Mucosa of descending colon (tissue), 3 donors: ENCODE results near the gene GMDS. TPM values are rescaled to one million over a fixed set of nuclear protein-coding genes. Genes with fewer than 3 reads are reported as not detected.

Experiments
- ATAC-seq: fragments of 200-7000 bp; cut with Tn5 transposase; one replicate; pipeline ENCODE4 v1.9.1; 2020; ENCODE audit warnings: mild to moderate bottlenecking, moderate library complexity
- DNase-seq, 3 donors: peaks; one replicate each; pipeline ENCODE4 v3.0.0-alpha.2; 2020
- H3K36me3 ChIP-seq: fragments of 200-600 bp; one replicate; pipeline ENCODE4 v1.8.0; 2021; ENCODE audit warnings: low read depth, mild to moderate bottlenecking
- H3K4me1 ChIP-seq: fragments of 200-600 bp; one replicate; pipeline ENCODE4 v1.8.0; 2021; ENCODE audit warnings: low read depth, mild to moderate bottlenecking
- H3K4me3 ChIP-seq: fragments of 200-600 bp; one replicate; pipeline ENCODE4 v1.8.0; 2021; ENCODE audit warnings: mild to moderate bottlenecking
- H3K9me3 ChIP-seq: fragments of 200-600 bp; one replicate; pipeline ENCODE4 v1.8.0; 2021; ENCODE audit warnings: mild to moderate bottlenecking
- intact Hi-C, 2 donors: fragments of 100-400 bp; cut with DNase I in 1 of 2; cut with micrococcal nuclease in 1 of 2; formaldehyde crosslinking; loops; one replicate each; pipeline versions ENCODE4 v1.11.0 to v1.11.1; 2022; cut with DNase I, micrococcal nuclease
- total RNA-seq, 3 donors: library from RNA; stranded (reverse); fragmentation: NEBNext Ultra II Directional in 2 of 3; extraction: Animal tissue kit (Norgen Biotek cat#: 25700) in 2 of 3; gene quantifications; one replicate each; pipeline versions ENCODE4 v1.2.1 to v1.2.4, GENCODE V29; 2021 to 2023
- TF ChIP-seq, protein P1 (sequence below): fragments of 200-600 bp; IDR thresholded peaks from one replicate; pipeline ENCODE4 v1.8.0; 2022; ENCODE audit warnings: antibody characterized with exemption, mild to moderate bottlenecking
- donor health status: DM: no; HTN: no; CAD: no; lungs with moderate emphysema.
- donor health status: DM: no; HTN: no; CAD: no.
- donor health status: DM: no; HTN: yes; CAD: no.

GMDS gene
- total RNA-seq, 3 donors from 2014 or later = 68.0 to 228 (median 135) TPM

DNA sequence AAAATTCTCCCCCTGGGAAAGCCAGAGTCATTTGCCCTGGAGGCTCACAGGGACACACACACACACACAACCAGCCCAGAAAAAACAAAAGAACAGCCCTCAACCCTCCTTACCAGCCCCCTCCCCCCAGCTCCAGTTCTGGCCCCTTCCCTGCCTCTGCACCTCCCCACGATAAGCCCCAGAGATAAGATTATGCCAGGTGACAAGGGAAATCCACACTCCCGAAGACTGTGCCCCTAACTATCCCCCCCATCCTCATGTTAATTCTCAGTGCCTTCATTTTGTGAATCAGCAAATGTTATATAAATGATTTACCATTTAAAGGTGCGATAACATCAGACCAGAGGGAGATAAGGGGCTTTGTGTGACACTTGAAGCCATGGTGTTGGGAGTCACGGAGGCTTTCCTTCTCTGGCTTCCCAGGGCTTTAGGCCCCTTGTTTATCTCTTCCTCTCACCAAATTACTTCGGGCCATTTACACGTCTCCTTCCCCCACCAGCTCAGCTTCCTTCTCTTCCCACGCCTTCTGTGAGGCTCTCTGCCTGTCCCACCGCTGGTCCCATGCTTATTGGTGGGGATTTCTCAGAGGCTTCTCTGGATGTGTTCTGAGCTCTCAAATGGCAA lies 648.2 kb downstream of the GMDS start:
- TF ChIP-seq, protein P1, sequence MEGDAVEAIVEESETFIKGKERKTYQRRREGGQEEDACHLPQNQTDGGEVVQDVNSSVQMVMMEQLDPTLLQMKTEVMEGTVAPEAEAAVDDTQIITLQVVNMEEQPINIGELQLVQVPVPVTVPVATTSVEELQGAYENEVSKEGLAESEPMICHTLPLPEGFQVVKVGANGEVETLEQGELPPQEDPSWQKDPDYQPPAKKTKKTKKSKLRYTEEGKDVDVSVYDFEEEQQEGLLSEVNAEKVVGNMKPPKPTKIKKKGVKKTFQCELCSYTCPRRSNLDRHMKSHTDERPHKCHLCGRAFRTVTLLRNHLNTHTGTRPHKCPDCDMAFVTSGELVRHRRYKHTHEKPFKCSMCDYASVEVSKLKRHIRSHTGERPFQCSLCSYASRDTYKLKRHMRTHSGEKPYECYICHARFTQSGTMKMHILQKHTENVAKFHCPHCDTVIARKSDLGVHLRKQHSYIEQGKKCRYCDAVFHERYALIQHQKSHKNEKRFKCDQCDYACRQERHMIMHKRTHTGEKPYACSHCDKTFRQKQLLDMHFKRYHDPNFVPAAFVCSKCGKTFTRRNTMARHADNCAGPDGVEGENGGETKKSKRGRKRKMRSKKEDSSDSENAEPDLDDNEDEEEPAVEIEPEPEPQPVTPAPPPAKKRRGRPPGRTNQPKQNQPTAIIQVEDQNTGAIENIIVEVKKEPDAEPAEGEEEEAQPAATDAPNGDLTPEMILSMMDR = no peak
- intact Hi-C loops = loop anchor here (10.0 kb wide), 2 partner anchors 1038 to 1158 kb away; partner anchors contain the start of gene MYLK4 (in 1 of the 2)
- H3K4me1 ChIP-seq = peaks cover 5% of the 10 kb centered on the region
- H3K4me3 ChIP-seq = no peak overlapping the region
- no peak for ATAC-seq
- H3K9me3 ChIP-seq = no peaks in the 10 kb centered on the region
- DNase-seq = no peak
- no peaks in the 10 kb centered on the region for H3K36me3 ChIP-seq

DNA sequence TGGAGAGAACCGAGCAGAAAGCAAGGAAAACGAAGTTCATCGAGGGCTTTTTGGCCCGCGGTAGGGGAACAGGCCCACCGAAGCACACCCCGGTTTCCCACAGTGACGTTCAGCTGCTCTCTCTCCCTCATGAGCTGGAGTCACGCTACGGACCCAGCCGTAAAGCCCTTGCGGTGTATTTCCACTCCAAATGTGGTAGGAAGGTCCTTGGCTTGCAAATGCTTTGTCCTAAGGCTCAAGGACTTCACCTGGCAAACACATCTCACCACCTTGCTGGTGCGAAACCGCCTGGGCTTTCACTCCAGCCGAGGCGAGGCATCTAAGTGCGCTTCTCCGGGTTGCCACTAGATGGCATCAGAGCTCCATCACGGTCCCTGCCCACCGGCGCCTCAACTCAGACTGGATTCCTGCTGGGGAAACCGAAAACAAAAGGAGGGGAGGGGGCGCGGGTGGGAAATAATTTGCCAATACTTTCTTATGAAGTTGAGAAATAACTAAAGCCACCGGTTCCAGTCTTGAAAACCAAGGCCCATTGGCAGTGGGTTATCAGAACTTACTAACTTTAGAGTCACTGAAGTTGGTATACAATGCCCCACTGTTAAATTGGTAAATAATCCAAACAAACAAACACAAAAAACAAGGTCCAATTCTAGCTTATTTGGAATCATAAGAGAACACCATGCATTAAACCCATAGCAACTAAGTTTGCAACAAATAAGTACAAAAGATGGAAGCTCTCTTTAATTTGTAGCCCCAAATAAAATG lies 649.1 kb downstream of the GMDS start:
- Histone ChIP-seq H3K36me3 (no peaks in the 10 kb centered on the region), H3K4me3 (no peak overlapping the region), H3K4me1 (peaks cover 5% of the 10 kb centered on the region), H3K9me3 (no peaks in the 10 kb centered on the region)
- DNase-seq (peak in 2 of 3 donors; percentile 58 to 71), ATAC-seq (peak; percentile 87)
- intact Hi-C loops = loop anchor here (10.0 kb wide), 2 partner anchors 1039 to 1159 kb away; partner anchors contain the start of gene MYLK4 (in 1 of the 2)
- TF ChIP-seq, protein P1 = peak; percentile 85

DNA sequence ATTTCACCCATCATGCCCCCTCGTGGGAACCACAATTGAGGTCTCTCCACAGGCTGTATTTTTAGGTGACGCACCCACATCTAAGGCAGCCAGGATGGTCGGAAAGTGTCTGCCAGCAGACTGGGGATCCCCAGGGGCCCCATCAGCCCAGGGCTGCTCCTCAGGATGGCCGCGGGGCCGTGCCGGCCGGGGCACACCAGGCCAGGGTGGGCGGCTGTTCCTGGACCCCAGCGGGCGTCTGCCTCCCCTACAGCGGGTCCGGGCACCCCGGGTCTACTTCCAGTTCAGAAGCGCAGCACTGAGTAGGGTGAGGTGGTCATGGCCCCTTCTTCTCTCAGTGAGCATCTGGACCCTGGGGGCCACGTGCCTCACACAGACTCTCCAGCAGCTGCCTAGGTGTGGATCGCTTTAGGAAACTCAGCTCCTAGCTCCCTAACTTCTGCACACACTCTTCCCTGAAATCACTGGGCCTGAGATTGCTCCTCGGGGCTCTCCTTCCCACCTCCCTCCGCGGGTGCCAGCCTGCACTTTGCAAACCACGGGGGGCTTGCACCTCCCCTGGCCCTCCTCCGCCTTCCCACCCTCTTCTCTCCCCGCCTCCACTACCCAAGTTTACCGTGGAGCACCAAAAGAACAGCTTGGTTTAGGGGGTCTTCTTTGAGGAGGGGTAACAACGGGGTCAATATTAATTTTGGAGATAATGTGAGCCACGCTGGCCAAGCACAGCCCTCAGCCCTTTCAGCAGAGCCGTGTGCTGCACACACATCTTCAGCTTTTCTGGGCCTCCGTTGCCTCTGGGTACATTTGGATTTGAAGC lies 649.9 kb downstream of the GMDS start:
- H3K4me3 ChIP-seq = no peak overlapping the region
- TF ChIP-seq, protein P1 = no peak
- H3K36me3 ChIP-seq = no peaks in the 10 kb centered on the region
- intact Hi-C loops = loop anchor here (10.0 kb wide), 2 partner anchors 1039 to 1159 kb away; partner anchors contain the start of gene MYLK4 (in 1 of the 2)
- DNase-seq (no peak), ATAC-seq (no peak)
- H3K9me3 ChIP-seq = no peaks in the 10 kb centered on the region
- peaks cover 5% of the 10 kb centered on the region for H3K4me1 ChIP-seq

DNA sequence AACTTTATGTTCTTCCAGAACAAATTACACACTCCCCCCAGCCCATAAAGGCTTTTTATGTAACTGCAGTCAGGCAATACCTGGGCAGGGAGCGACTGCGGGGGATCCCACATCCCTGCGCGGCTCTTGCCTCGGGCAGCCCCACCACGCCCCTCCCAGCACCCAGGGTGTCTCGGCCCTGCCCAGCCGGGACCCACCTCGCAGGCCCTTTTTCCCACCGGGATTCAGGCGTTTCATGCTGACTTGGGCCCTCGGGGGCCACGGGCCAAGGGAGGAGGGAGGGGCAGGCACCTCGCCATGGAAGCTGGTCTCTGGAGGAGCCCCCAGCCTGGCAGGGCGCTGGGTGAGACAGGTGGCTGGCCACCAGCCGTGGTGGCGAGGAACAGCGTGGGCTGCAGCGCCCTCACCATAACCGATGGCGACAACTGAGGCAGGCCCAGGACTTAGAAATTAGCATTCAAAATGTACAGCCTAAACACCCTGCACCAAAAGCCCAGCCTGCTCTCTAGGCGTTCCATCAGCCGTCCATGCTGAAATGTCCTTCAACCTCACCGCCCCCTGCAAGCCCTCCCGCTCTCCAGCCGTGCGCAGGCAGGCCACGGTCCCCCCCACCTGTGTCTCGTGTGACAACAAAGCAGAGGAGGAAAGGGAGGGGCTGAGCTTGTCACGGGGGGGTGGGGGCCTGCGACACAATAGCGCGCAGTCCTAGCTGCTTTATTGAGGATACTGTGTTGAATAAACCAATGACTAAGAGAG lies 650.8 kb downstream of the GMDS start:
- ATAC-seq = peak; percentile 29
- peaks cover 5% of the 10 kb centered on the region for H3K4me1 ChIP-seq
- TF ChIP-seq, protein P1 = no peak
- no peak for DNase-seq
- H3K4me3 ChIP-seq = no peak overlapping the region
- no peaks in the 10 kb centered on the region for H3K36me3 ChIP-seq
- intact Hi-C loops = loop anchor here (10.0 kb wide), 2 partner anchors 1040 to 1160 kb away; partner anchors contain the start of gene MYLK4 (in 1 of the 2)
- H3K9me3 ChIP-seq = no peaks in the 10 kb centered on the region

DNA sequence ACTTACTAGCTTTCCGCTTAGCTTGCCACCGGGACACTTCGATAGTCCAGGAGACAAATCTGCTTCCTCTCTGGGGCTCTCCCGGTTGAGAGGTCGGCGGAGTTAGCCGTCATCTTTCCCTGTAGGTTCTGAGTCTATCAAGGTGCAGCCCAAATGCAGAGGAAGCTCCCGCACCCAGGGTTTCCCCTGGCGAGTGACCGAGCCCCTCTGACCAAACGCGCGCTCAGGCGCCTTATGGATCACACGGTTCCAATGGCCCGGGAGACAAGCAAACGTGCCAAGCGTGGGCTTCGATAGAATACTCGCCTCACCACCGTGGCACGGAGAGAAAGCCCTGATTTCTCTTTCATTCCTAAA lies 651.5 kb downstream of the GMDS start:
- no peak for DNase-seq
- Histone ChIP-seq H3K36me3 (no peaks in the 10 kb centered on the region), H3K4me1 (peaks cover 9% of the 10 kb centered on the region), H3K9me3 (no peaks in the 10 kb centered on the region), H3K4me3 (no peak overlapping the region)
- no peak for ATAC-seq
- intact Hi-C loops = loop anchor here (10.0 kb wide), 2 partner anchors 1041 to 1161 kb away; partner anchors contain the start of gene MYLK4 (in 1 of the 2)
- TF ChIP-seq, protein P1 = no peak
